CD14-positive monocyte (primary cell): ENCODE data around the gene CNNM2. TPM values are rescaled to one million over a fixed set of nuclear protein-coding genes. Genes with fewer than 3 reads are reported as not detected.

Experiments used
- DNase-seq, 3 donors: peaks; one replicate each; pipeline ENCODE4 v3.0.0-alpha.2; 2011 to 2022
- H2AFZ ChIP-seq: 2 replicates; pipeline ENCODE4 v1.6.0; 2012; ENCODE audit warnings: mild to moderate bottlenecking, low read depth, low read length, inconsistent platforms; ENCODE audit not compliant: insufficient read depth, poor library complexity, severe bottlenecking
- H3K27ac ChIP-seq, 2 donors: 1 replicate in 1 of 2; 2 replicates in 1 of 2; pipeline ENCODE4 v1.5.1; 2012 to 2013; ENCODE audit warnings: low read length in 2 of 2, control low read depth in 1 of 2, inconsistent platforms in 1 of 2, low read depth in 1 of 2, mild to moderate bottlenecking in 1 of 2
- H3K27me3 ChIP-seq, 2 donors: one replicate each; pipeline versions ENCODE4 v1.6.0 to v1.6.1; 2011 to 2013; ENCODE audit warnings: low read length in 2 of 2; ENCODE audit not compliant: control insufficient read depth in 2 of 2, insufficient read depth in 2 of 2
- H3K36me3 ChIP-seq, 2 donors: replicated peaks in 1 of 2; 1 replicate in 1 of 2; 2 replicates in 1 of 2; pipeline versions ENCODE4 v1.5.1 to v1.6.1; 2012 to 2013; ENCODE audit warnings: low read length in 2 of 2, control low read depth in 1 of 2, inconsistent platforms in 1 of 2, mild to moderate bottlenecking in 1 of 2; ENCODE audit not compliant: insufficient read depth in 2 of 2, control insufficient read depth in 1 of 2
- H3K4me1 ChIP-seq, 2 donors: 1 replicate in 1 of 2; 2 replicates in 1 of 2; pipeline versions ENCODE4 v1.5.1 to v1.6.1; 2012 to 2013; ENCODE audit warnings: low read length in 2 of 2, control low read depth in 1 of 2, inconsistent platforms in 1 of 2, mild to moderate bottlenecking in 1 of 2, moderate library complexity in 1 of 2; ENCODE audit not compliant: insufficient read depth in 2 of 2, control insufficient read depth in 1 of 2
- H3K4me2 ChIP-seq: replicated peaks from 2 replicates; pipeline ENCODE3; 2012; ENCODE audit warnings: low read length, moderate library complexity, mild to moderate bottlenecking; ENCODE audit not compliant: poor library complexity, severe bottlenecking; ENCODE audit errors: extremely low read depth
- H3K4me3 ChIP-seq, 3 experiments: fragments of 200-600 bp in 1 of 3; sonication (generic) in 1 of 3; replicated peaks in 1 of 3; 1 replicate in 2 of 3; 2 replicates in 1 of 3; pipeline ENCODE4 v1.5.1; 2011 to 2013; ENCODE audit warnings: low read length in 3 of 3, mild to moderate bottlenecking in 3 of 3, control low read depth in 2 of 3, low read depth in 2 of 3, inconsistent platforms in 1 of 3, moderate library complexity in 1 of 3
- H3K79me2 ChIP-seq: 2 replicates; pipeline ENCODE4 v1.6.0; 2012; ENCODE audit warnings: mild to moderate bottlenecking, control low read depth, inconsistent platforms, low read length, moderate library complexity; ENCODE audit not compliant: insufficient read depth
- H3K9ac ChIP-seq: 2 replicates; pipeline ENCODE4 v1.6.0; 2017; ENCODE audit warnings: low read length, mild to moderate bottlenecking; ENCODE audit not compliant: insufficient read depth, poor library complexity, severe bottlenecking
- H3K9me3 ChIP-seq, 2 donors: replicated peaks in 1 of 2; 1 replicate in 1 of 2; 2 replicates in 1 of 2; pipeline versions ENCODE4 v1.5.1 to v1.6.1; 2012 to 2013; ENCODE audit warnings: low read length in 2 of 2, control low read depth in 1 of 2; ENCODE audit not compliant: control insufficient read depth in 1 of 2, insufficient read depth in 1 of 2
- H4K20me1 ChIP-seq: 2 replicates; pipeline ENCODE4 v1.6.0; 2012; ENCODE audit warnings: mild to moderate bottlenecking, low read length, control low read depth, moderate library complexity; ENCODE audit not compliant: insufficient read depth
- H3K27ac Mint-ChIP-seq, 7 donors: one replicate each; pipeline ENCODE4 v1.8.0; 2020; ENCODE audit warnings: mild to moderate bottlenecking in 7 of 7, mixed read lengths in 7 of 7, moderate library complexity in 6 of 7, inconsistent platforms in 2 of 7
- H3K27me3 Mint-ChIP-seq, 3 donors: one replicate each; pipeline ENCODE4 v1.8.0; 2021 to 2022; ENCODE audit warnings: low read depth in 3 of 3, mild to moderate bottlenecking in 3 of 3, mixed read lengths in 3 of 3, moderate library complexity in 3 of 3, inconsistent platforms in 1 of 3
- H3K36me3 Mint-ChIP-seq, 2 donors: one replicate each; pipeline ENCODE4 v1.8.0; 2020; ENCODE audit warnings: mixed read lengths in 2 of 2, inconsistent platforms in 1 of 2, mild to moderate bottlenecking in 1 of 2
- H3K4me1 Mint-ChIP-seq: one replicate; pipeline ENCODE4 v1.8.0; 2020; ENCODE audit warnings: mild to moderate bottlenecking, mixed read lengths
- H3K4me3 Mint-ChIP-seq, 2 donors: one replicate each; pipeline ENCODE4 v1.8.0; 2020; ENCODE audit warnings: mild to moderate bottlenecking in 2 of 2, mixed read lengths in 2 of 2, moderate library complexity in 1 of 2
- H3K9me3 Mint-ChIP-seq, 7 donors: one replicate each; pipeline ENCODE4 v1.8.0; 2020 to 2022; ENCODE audit warnings: mixed read lengths in 7 of 7, mild to moderate bottlenecking in 6 of 7, moderate library complexity in 6 of 7, inconsistent platforms in 2 of 7
- CTCF ChIP-seq: fragments of 200-600 bp; IDR thresholded peaks from one replicate; pipeline ENCODE4 v1.8.0; 2022; ENCODE audit warnings: antibody characterized with exemption, mild to moderate bottlenecking
- WGBS: methylation state at CpG from one replicate; pipeline ENCODE4 v1.1.5; 2013; ENCODE audit warnings: missing lambda C conversion rate; ENCODE audit not compliant: insufficient coverage; 5-methylcytosine and 5-hydroxymethylcytosine counted together
- intact Hi-C, 2 donors: fragments of 100-400 bp; cut with micrococcal nuclease; formaldehyde crosslinking; loops; one replicate each; pipeline versions ENCODE4 v1.15.0 to v1.15.1; 2023
- polyA plus RNA-seq, 3 donors: library from polyadenylated mRNA; depleted of rRNA in 1 of 3; unstranded in 2 of 3; stranded (reverse) in 1 of 3; fragments of 300-500 nt in 2 of 3; fragments of >200 nt in 1 of 3; fragmentation: Illumina TruSeq in 2 of 3; gene quantifications; 1 replicate in 2 of 3; 2 replicates in 1 of 3; pipeline ENCODE4 v1.2.3, GENCODE V29; 2012 to 2021

CNNM2 gene
- polyA plus RNA-seq, 3 donors = 1.6 to 3.8 (median 2.2) TPM

- intact Hi-C loops = no loop called here
- H3K9me3 ChIP-seq = no peaks in the 10 kb centered on the region
- H3K4me3 Mint-ChIP-seq = no peak overlapping the region
- no peak for DNase-seq
- H3K36me3 ChIP-seq = no peaks in the 10 kb centered on the region
- no peak overlapping the region for H2AFZ ChIP-seq
- H3K9ac ChIP-seq = no peak overlapping the region
- no peak overlapping the region for H3K4me3 ChIP-seq
- no peaks in the 10 kb centered on the region for H3K4me1 ChIP-seq
- H4K20me1 ChIP-seq = no peaks in the 10 kb centered on the region
- TF ChIP-seq CTCF = no peak
- peaks cover 1 to 6% (median 3%) of the 10 kb centered on the region in 3 donors for H3K27me3 Mint-ChIP-seq
- H3K79me2 ChIP-seq = no peaks in the 10 kb centered on the region
- H3K27me3 ChIP-seq = no peaks in the 10 kb centered on the region
- no peaks in the 10 kb centered on the region for H3K36me3 Mint-ChIP-seq
- no peak overlapping the region for H3K4me2 ChIP-seq
- no peak overlapping the region for H3K27ac ChIP-seq
- H3K4me1 Mint-ChIP-seq = no peaks in the 10 kb centered on the region
- H3K9me3 Mint-ChIP-seq = peaks cover 0 to 3% (median 2%) of the 10 kb centered on the region in 7 donors
- 31% methylated on average over 2 of the region's 5 CpGs for WGBS
- peak overlapping the region in 4 of 7 donors; percentile 25 to 70 (median 41) for H3K27ac Mint-ChIP-seq
Observed at GRCh38 chr10:102994531-102995295, 76.6 kb downstream of the CNNM2 start.

DNA sequence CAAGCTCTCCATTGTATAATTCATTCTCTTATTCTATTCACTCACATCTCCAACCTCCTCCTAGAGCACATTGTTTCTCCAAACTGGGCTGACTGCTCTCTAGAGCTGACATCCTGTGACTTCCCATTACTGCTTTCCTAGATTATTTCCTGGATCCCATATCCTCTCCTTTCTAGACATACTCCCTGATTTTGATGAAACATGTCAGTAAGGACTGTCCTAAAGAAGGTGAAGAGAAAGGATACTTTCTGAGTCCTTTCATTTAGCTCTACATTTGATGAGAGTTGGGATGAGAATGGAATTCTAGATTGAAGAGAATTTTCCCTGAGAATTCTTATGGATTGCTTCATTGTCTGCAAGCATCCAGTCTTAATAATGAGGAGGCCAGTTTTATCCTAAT is 78.8 kb downstream of the CNNM2 start:
- H3K9me3 Mint-ChIP-seq = peaks cover 0 to 3% (median 2%) of the 10 kb centered on the region in 7 donors
- DNase-seq = no peak
- H3K4me3 Mint-ChIP-seq = no peak overlapping the region
- intact Hi-C loops = no loop called here
- Histone ChIP-seq H3K4me3 (no peak overlapping the region), H3K4me1 (no peaks in the 10 kb centered on the region), H3K9me3 (no peaks in the 10 kb centered on the region), H2AFZ (no peak overlapping the region), H3K9ac (no peak overlapping the region), H3K79me2 (no peaks in the 10 kb centered on the region), H4K20me1 (no peaks in the 10 kb centered on the region), H3K27ac (no peak overlapping the region), H3K4me2 (no peak overlapping the region), H3K27me3 (no peaks in the 10 kb centered on the region), H3K36me3 (no peaks in the 10 kb centered on the region)
- no peak for TF ChIP-seq CTCF
- no peaks in the 10 kb centered on the region for H3K4me1 Mint-ChIP-seq
- no peaks in the 10 kb centered on the region for H3K36me3 Mint-ChIP-seq
- peaks cover 1 to 4% (median 1%) of the 10 kb centered on the region in 3 donors for H3K27me3 Mint-ChIP-seq
- H3K27ac Mint-ChIP-seq = no peak overlapping the region
